ENCODE measurements around the gene REV3L. TPM values are rescaled to one million over a fixed set of nuclear protein-coding genes. Genes with fewer than 3 reads are reported as not detected.

Gene REV3L
- total and polyA plus RNA-seq, 2 donors (not counting 1 experiment from before 2014, with no cell fraction given): 42.9 to 127 TPM

DNA sequence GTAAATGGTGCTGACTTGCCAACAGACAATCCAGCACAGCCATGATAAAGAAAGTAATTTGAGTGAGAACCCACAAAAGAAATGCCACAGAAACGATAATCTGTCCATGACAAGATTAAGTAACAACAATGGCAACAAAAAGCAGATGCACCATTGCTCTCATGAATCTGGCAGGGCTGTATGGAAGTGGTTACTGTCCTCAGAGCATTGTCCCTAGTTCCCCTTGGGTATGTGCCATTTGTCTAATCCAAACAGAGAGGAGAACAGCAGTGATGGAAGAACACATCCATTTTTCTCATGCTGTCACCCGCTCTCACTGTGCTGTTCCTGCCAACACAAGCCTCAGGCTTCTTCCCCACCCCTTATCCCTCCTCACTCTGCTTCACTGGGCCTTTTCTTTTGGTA is 65.8 kb downstream of the REV3L start:
- TF ChIP-seq EZH2 (IDR thresholded peaks at IDR 0.05; ENCODE audit: low read length, missing control alignments): no peak
- no peak for TF ChIP-seq CTCF (conservative IDR thresholded peaks at IDR 0.05 in 1 of 2, IDR thresholded peaks at IDR 0.05 in 1 of 2; ENCODE audit: low read depth in 1 of 2, low read length in 2 of 2)
- H3K9me3 ChIP-seq (ENCODE audit: control insufficient read depth, insufficient read depth, low read depth, low read length): no peaks in the 10 kb centered on the region
- peak overlapping the region; percentile 58 for H3K4me2 ChIP-seq (ENCODE audit: extremely low read depth, insufficient read depth, low read length)
- DNase-seq (ENCODE audit: low read depth in 2 of 2): peak; percentile 51 to 54
- H3K4me1 ChIP-seq (ENCODE audit: control insufficient read depth, extremely low read depth, insufficient read depth, low read length): peaks cover 2% of the 10 kb centered on the region
- H3K4me3 ChIP-seq (replicated peaks in 1 of 4; ENCODE audit: control extremely low read depth in 1 of 4, insufficient read depth in 1 of 4, low read depth in 3 of 4, low read length in 4 of 4): no peak overlapping the region
- H3K27ac ChIP-seq (ENCODE audit: insufficient read depth, low read length): no peak overlapping the region
- H2AFZ ChIP-seq (ENCODE audit: low read length): no peak overlapping the region
- no peaks in the 10 kb centered on the region for H4K20me1 ChIP-seq (ENCODE audit: control insufficient read depth, extremely low read depth, insufficient read depth, low read length)
- H3K27me3 ChIP-seq (ENCODE audit: control insufficient read depth, insufficient read depth, low read length): no peaks in the 10 kb centered on the region
- H3K79me2 ChIP-seq (ENCODE audit: control insufficient read depth, insufficient read depth, low read length): peaks cover 54% of the 10 kb centered on the region
- H3K36me3 ChIP-seq (ENCODE audit: control insufficient read depth, insufficient read depth, low read length): peaks cover 1% of the 10 kb centered on the region
- H3K9ac ChIP-seq (ENCODE audit: insufficient read depth, low read length): no peak overlapping the region

DNA sequence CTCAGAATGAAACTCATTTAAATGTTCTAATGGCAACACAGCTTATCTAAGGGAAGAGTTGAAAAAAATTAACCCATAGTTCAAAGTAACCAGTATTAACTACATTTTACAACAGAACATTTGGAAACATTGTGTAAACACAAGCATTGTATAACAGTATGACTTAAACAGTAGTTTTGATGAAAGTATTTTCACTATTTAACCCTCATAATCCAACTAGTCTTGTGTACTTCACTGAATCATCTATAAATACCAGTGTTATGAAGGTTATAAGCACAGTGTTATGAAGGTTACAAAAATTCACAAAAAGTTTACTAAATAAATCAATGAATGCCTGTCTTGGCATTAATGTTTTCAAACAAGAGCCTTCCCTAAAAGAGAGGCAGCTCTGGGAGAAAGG is 66.5 kb downstream of the REV3L start:
- H3K9ac ChIP-seq (ENCODE audit: insufficient read depth, low read length): no peak overlapping the region
- H4K20me1 ChIP-seq (ENCODE audit: control insufficient read depth, extremely low read depth, insufficient read depth, low read length): no peaks in the 10 kb centered on the region
- H3K9me3 ChIP-seq (ENCODE audit: control insufficient read depth, insufficient read depth, low read depth, low read length): no peaks in the 10 kb centered on the region
- no peak overlapping the region for H3K4me3 ChIP-seq (replicated peaks in 1 of 4; ENCODE audit: control extremely low read depth in 1 of 4, insufficient read depth in 1 of 4, low read depth in 3 of 4, low read length in 4 of 4)
- H3K4me2 ChIP-seq (ENCODE audit: extremely low read depth, insufficient read depth, low read length): no peak overlapping the region
- peaks cover 47% of the 10 kb centered on the region for H3K79me2 ChIP-seq (ENCODE audit: control insufficient read depth, insufficient read depth, low read length)
- no peak for TF ChIP-seq CTCF (conservative IDR thresholded peaks at IDR 0.05 in 1 of 2, IDR thresholded peaks at IDR 0.05 in 1 of 2; ENCODE audit: low read depth in 1 of 2, low read length in 2 of 2)
- H3K36me3 ChIP-seq (ENCODE audit: control insufficient read depth, insufficient read depth, low read length): peaks cover 1% of the 10 kb centered on the region
- peaks cover 2% of the 10 kb centered on the region for H3K4me1 ChIP-seq (ENCODE audit: control insufficient read depth, extremely low read depth, insufficient read depth, low read length)
- H3K27me3 ChIP-seq (ENCODE audit: control insufficient read depth, insufficient read depth, low read length): no peaks in the 10 kb centered on the region
- H2AFZ ChIP-seq (ENCODE audit: low read length): no peak overlapping the region
- peak in 1 of 2 donors; percentile 37 for DNase-seq (ENCODE audit: low read depth in 2 of 2)
- no peak overlapping the region for H3K27ac ChIP-seq (ENCODE audit: insufficient read depth, low read length)

DNA sequence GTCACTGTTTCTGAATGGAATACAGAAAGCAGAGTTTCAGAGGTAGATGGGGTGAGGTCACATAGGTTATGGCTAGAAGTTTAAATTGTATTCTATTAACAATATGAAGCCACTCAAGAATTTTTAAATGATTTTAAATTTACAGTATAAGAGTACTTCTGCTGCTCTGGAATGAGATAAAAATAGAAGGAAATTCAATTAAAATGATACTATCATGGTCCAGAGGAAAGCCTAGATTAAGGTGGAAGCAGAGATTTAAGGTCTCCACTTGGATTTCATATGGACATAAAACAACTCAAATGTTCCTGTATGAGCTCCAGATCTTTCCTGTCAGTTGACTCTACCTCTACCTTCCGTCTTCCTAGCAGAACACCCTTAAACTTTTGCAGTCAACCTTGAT is 68.6 kb downstream of the REV3L start:
- DNase-seq (ENCODE audit: low read depth in 2 of 2): no peak
- Histone ChIP-seq H3K9ac (ENCODE audit: insufficient read depth, low read length) (no peak overlapping the region), H3K27ac (ENCODE audit: insufficient read depth, low read length) (no peak overlapping the region), H3K4me2 (ENCODE audit: extremely low read depth, insufficient read depth, low read length) (no peak overlapping the region), H4K20me1 (ENCODE audit: control insufficient read depth, extremely low read depth, insufficient read depth, low read length) (no peaks in the 10 kb centered on the region), H3K27me3 (ENCODE audit: control insufficient read depth, insufficient read depth, low read length) (no peaks in the 10 kb centered on the region), H3K4me3 (replicated peaks in 1 of 4; ENCODE audit: control extremely low read depth in 1 of 4, insufficient read depth in 1 of 4, low read depth in 3 of 4, low read length in 4 of 4) (no peak overlapping the region), H2AFZ (ENCODE audit: low read length) (no peak overlapping the region), H3K79me2 (ENCODE audit: control insufficient read depth, insufficient read depth, low read length) (peaks cover 27% of the 10 kb centered on the region), H3K36me3 (ENCODE audit: control insufficient read depth, insufficient read depth, low read length) (peaks cover 1% of the 10 kb centered on the region), H3K9me3 (ENCODE audit: control insufficient read depth, insufficient read depth, low read depth, low read length) (no peaks in the 10 kb centered on the region), H3K4me1 (ENCODE audit: control insufficient read depth, extremely low read depth, insufficient read depth, low read length) (peaks cover 2% of the 10 kb centered on the region)
- TF ChIP-seq CTCF (conservative IDR thresholded peaks at IDR 0.05 in 1 of 2, IDR thresholded peaks at IDR 0.05 in 1 of 2; ENCODE audit: low read depth in 1 of 2, low read length in 2 of 2): no peak
- TF ChIP-seq EZH2 (IDR thresholded peaks at IDR 0.05; ENCODE audit: low read length, missing control alignments): no peak

All from fibroblast of lung (primary cell).